Osteocyte (in vitro differentiated cells): ENCODE results near the gene PAPPA2. TPM values are rescaled to one million over a fixed set of nuclear protein-coding genes. Genes with fewer than 3 reads are reported as not detected.

Experiments used
- DNase-seq: peaks from one replicate; pipeline ENCODE4 v3.0.0; 2021; ENCODE audit warnings: mixed read lengths; ENCODE audit not compliant: unreplicated experiment; ENCODE audit errors: extremely low spot score
- H3K27ac Mint-ChIP-seq: one replicate; pipeline ENCODE4 v1.8.0; 2021; ENCODE audit warnings: mild to moderate bottlenecking, mixed read lengths; ENCODE audit not compliant: unreplicated experiment
- H3K27me3 Mint-ChIP-seq: one replicate; pipeline ENCODE4 v1.8.0; 2021; ENCODE audit warnings: mixed read lengths; ENCODE audit not compliant: unreplicated experiment
- H3K36me3 Mint-ChIP-seq: one replicate; pipeline ENCODE4 v1.8.0; 2021; ENCODE audit warnings: mixed read lengths; ENCODE audit not compliant: unreplicated experiment
- H3K4me1 Mint-ChIP-seq: one replicate; pipeline ENCODE4 v1.8.0; 2021; ENCODE audit warnings: mixed read lengths; ENCODE audit not compliant: unreplicated experiment
- H3K4me3 Mint-ChIP-seq: one replicate; pipeline ENCODE4 v1.8.0; 2021; ENCODE audit warnings: mild to moderate bottlenecking, moderate library complexity, mixed read lengths; ENCODE audit not compliant: unreplicated experiment
- H3K9me3 Mint-ChIP-seq: one replicate; pipeline ENCODE4 v1.8.0; 2021; ENCODE audit warnings: mixed read lengths; ENCODE audit not compliant: unreplicated experiment
- total RNA-seq: library from RNA; stranded (reverse); gene quantifications from 2 replicates; pipeline ENCODE4 v1.2.1, GENCODE V29; 2021
- TF ChIP-seq, protein P1 (sequence below): fragments of 200-600 bp; sonication (generic); IDR thresholded peaks from 2 replicates; pipeline ENCODE4 v1.5.0; 2021; ENCODE audit warnings: antibody characterized with exemption, mild to moderate bottlenecking, moderate library complexity

Gene PAPPA2
- total RNA-seq, 1 donor from 2014 or later = 0.35 TPM

DNA sequence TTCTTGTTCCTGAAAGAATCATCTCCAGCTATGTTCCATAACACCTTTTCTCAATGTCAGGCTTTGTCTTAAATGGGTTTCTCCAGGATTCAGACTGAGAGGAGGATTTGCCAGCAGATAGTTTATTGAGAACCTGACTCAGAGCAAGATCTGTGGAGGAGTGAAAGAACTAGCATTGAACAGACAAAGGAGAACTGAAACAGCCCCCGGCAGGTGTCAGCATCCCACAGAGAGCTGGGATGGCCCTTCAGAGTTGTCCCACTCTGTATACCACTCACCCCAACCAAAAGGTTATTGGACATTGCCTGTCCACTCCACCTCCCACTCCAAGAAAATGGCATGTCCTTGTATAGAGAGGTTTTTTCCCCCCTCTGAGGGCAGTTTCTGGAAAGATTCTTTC lies 270.7 kb downstream of the PAPPA2 start:
- no peak for DNase-seq
- TF ChIP-seq, protein P1, sequence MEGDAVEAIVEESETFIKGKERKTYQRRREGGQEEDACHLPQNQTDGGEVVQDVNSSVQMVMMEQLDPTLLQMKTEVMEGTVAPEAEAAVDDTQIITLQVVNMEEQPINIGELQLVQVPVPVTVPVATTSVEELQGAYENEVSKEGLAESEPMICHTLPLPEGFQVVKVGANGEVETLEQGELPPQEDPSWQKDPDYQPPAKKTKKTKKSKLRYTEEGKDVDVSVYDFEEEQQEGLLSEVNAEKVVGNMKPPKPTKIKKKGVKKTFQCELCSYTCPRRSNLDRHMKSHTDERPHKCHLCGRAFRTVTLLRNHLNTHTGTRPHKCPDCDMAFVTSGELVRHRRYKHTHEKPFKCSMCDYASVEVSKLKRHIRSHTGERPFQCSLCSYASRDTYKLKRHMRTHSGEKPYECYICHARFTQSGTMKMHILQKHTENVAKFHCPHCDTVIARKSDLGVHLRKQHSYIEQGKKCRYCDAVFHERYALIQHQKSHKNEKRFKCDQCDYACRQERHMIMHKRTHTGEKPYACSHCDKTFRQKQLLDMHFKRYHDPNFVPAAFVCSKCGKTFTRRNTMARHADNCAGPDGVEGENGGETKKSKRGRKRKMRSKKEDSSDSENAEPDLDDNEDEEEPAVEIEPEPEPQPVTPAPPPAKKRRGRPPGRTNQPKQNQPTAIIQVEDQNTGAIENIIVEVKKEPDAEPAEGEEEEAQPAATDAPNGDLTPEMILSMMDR = no peak
- H3K4me1 Mint-ChIP-seq = no peaks in the 10 kb centered on the region
- no peak overlapping the region for H3K4me3 Mint-ChIP-seq
- no peaks in the 10 kb centered on the region for H3K27me3 Mint-ChIP-seq
- no peak overlapping the region for H3K27ac Mint-ChIP-seq
- H3K36me3 Mint-ChIP-seq = no peaks in the 10 kb centered on the region
- H3K9me3 Mint-ChIP-seq = no peaks in the 10 kb centered on the region

DNA sequence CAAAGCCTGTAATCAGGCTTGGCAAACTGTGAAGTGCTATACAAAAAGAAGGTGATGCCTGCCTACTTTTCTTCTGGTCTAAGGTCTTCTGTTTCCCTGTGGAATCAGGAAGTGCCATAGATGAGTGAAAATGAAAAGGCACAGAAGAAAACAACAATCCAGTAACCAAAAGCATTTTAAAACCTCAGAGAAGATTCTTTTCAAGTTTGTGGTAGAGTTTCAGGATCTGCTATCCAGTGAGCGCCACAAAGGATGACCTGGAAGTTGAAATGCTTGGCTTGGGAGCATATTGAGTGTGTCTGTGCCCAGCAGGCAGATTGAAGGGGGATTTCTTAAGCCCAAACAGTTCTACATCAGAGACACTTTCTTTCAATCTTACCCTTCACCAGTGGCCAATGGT lies 272.2 kb downstream of the PAPPA2 start:
- Mint-ChIP-seq H3K36me3 (no peaks in the 10 kb centered on the region), H3K27ac (no peak overlapping the region), H3K27me3 (no peaks in the 10 kb centered on the region), H3K4me1 (no peaks in the 10 kb centered on the region), H3K9me3 (no peaks in the 10 kb centered on the region), H3K4me3 (no peak overlapping the region)
- DNase-seq = no peak
- TF ChIP-seq, protein P1 = no peak

DNA sequence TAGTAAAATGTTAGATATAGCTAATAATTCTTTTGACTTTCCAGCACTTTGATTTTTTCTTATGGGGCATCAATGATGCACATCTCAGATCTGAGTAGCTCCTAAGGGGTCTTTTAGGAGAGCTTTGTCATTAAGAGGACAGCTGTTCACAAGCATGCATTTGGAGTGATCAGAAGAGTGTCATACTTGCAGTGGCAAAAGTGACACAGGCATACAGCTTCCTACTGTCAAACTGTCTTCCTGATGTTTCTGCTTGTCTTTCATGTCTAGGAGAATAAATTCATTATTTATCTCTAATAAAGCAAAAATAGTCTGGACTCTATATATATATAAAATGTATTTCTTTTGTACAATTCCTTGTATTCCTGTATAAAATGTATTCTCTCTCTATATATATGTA lies 273.0 kb downstream of the PAPPA2 start:
- no peaks in the 10 kb centered on the region for H3K36me3 Mint-ChIP-seq
- no peaks in the 10 kb centered on the region for H3K4me1 Mint-ChIP-seq
- no peaks in the 10 kb centered on the region for H3K9me3 Mint-ChIP-seq
- TF ChIP-seq, protein P1 = no peak
- no peak overlapping the region for H3K4me3 Mint-ChIP-seq
- H3K27ac Mint-ChIP-seq = no peak overlapping the region
- no peak for DNase-seq
- no peaks in the 10 kb centered on the region for H3K27me3 Mint-ChIP-seq

DNA sequence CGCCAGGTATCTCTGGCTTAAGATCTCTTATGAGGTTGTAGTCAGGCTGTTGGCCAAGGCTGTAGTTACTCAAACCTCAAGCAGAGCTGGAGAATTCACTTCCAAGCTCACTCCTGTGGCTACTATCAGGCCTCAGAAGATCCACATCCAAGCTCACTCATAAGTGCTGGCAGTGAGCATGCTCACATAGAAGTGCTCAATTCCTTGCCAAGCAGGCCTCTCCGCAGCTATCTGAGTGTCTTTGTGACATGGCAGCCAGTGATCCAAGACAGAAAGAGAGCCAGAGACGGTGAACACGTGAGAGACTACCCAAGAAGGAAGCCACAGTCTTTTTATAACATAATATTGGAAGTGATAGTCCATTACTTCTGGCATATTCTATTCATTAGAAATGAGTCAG lies 278.2 kb downstream of the PAPPA2 start:
- Mint-ChIP-seq H3K36me3 (no peaks in the 10 kb centered on the region), H3K27me3 (no peaks in the 10 kb centered on the region), H3K27ac (no peak overlapping the region), H3K9me3 (no peaks in the 10 kb centered on the region), H3K4me1 (no peaks in the 10 kb centered on the region), H3K4me3 (no peak overlapping the region)
- no peak for DNase-seq
- TF ChIP-seq, protein P1 = no peak

DNA sequence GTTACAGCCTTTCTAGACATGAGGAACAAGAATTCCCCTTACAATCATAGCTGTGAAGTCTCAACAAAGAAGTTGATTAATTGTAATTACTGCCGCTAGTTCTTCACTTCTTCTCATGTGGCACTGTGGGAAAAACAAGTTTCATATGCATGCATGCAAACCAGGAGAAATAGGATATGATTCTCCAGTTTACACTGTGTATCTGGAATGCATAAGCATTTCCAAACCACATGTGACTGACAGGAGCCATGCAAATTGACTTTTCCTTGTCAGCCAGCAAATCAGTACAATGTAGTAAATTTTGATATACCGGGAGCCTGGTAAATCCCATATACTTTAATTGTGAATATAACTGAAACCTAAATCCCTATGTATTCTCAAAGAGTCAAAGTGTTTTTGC lies 279.3 kb downstream of the PAPPA2 start:
- Mint-ChIP-seq H3K4me1 (no peaks in the 10 kb centered on the region), H3K36me3 (no peaks in the 10 kb centered on the region), H3K9me3 (no peaks in the 10 kb centered on the region), H3K27ac (no peak overlapping the region), H3K4me3 (no peak overlapping the region), H3K27me3 (no peaks in the 10 kb centered on the region)
- TF ChIP-seq, protein P1 = no peak
- no peak for DNase-seq
